HepG2 (cell line): ENCODE data around the gene CAPS. TPM values are rescaled to one million over a fixed set of nuclear protein-coding genes. Genes with fewer than 3 reads are reported as not detected.

Experiments
- ATF7 ChIP-seq, 2 experiments: fragments of 450-650 bp in 1 of 2; sonication (generic) in 1 of 2; formaldehyde crosslinking in 1 of 2; IDR thresholded peaks; 2 replicates each; pipeline versions ENCODE4 v1.4.0 to v1.6.1; 2016 to 2020; ENCODE audit warnings: antibody characterized with exemption in 1 of 2, mild to moderate bottlenecking in 1 of 2, missing genetic modification reagents in 1 of 2
- CENPT ChIP-seq: sonication (generic); formaldehyde crosslinking; IDR thresholded peaks from 2 replicates; pipeline ENCODE4 v1.8.0; 2022; ENCODE audit warnings: low read depth, mild to moderate bottlenecking, moderate library complexity, missing genetic modification reagents
- EZH2 ChIP-seq: conservative IDR thresholded peaks from 2 replicates; pipeline ENCODE4 v1.6.1; 2012; ENCODE audit warnings: mild to moderate bottlenecking, low read depth, low read length, moderate library complexity
- FOXC1 ChIP-seq: sonication (generic); formaldehyde crosslinking; IDR thresholded peaks from 2 replicates; pipeline ENCODE4 v1.8.0; 2022; ENCODE audit warnings: mild to moderate bottlenecking, missing genetic modification reagents, borderline replicate concordance
- MEIS1 ChIP-seq: sonication (generic); formaldehyde crosslinking; IDR thresholded peaks from 2 replicates; pipeline ENCODE4 v1.9.0; 2021; ENCODE audit warnings: mild to moderate bottlenecking, missing genetic modification reagents, moderate library complexity, borderline replicate concordance
- PAWR ChIP-seq: sonication (generic); formaldehyde crosslinking; IDR thresholded peaks from 2 replicates; pipeline ENCODE4 v1.4.0; 2020; ENCODE audit warnings: missing genetic modification reagents, mild to moderate bottlenecking, borderline replicate concordance
- PCBP1 ChIP-seq: fragments of 200-400 bp; formaldehyde crosslinking; IDR thresholded peaks from 2 replicates; pipeline ENCODE4 v1.6.1; 2017; ENCODE audit warnings: mild to moderate bottlenecking, low read depth, low read length, borderline replicate concordance
- POLR2G ChIP-seq: fragments of 200-400 bp; formaldehyde crosslinking; IDR thresholded peaks from 2 replicates; pipeline ENCODE4 v1.6.1; 2018; ENCODE audit warnings: mild to moderate bottlenecking, low read depth, low read length, moderate library complexity
- RBM22 ChIP-seq: fragments of 200-400 bp; formaldehyde crosslinking; optimal IDR thresholded peaks from 2 replicates; pipeline ENCODE3; 2017; ENCODE audit warnings: mild to moderate bottlenecking, low read length, moderate library complexity
- RBM39 ChIP-seq: fragments of 200-400 bp; formaldehyde crosslinking; IDR thresholded peaks from one replicate; pipeline ENCODE4 v1.6.1; 2018; ENCODE audit warnings: antibody characterized with exemption, mild to moderate bottlenecking, low read depth, low read length; ENCODE audit not compliant: poor library complexity, severe bottlenecking
- SATB2 ChIP-seq: sonication (generic); formaldehyde crosslinking; IDR thresholded peaks from 2 replicates; pipeline ENCODE4 v1.5.0; 2020; ENCODE audit warnings: missing genetic modification reagents
- SMYD3 ChIP-seq: sonication (generic); formaldehyde crosslinking; IDR thresholded peaks from 2 replicates; pipeline ENCODE4 v1.8.1; 2023; ENCODE audit warnings: mild to moderate bottlenecking, missing genetic modification reagents
- TAF1 ChIP-seq: sonication (generic); formaldehyde crosslinking; IDR thresholded peaks from 2 replicates; pipeline ENCODE4 v1.4.0; 2020; ENCODE audit warnings: missing genetic modification reagents
- ZKSCAN5 ChIP-seq: sonication (generic); formaldehyde crosslinking; IDR thresholded peaks from 2 replicates; pipeline ENCODE4 v1.5.1; 2020; ENCODE audit warnings: mild to moderate bottlenecking, missing genetic modification reagents
- ZNF160 ChIP-seq: sonication (generic); formaldehyde crosslinking; IDR thresholded peaks from 2 replicates; pipeline ENCODE4 v1.8.0; 2022; ENCODE audit warnings: mild to moderate bottlenecking, inconsistent platforms, missing genetic modification reagents
- ZNF552 ChIP-seq: sonication (generic); formaldehyde crosslinking; IDR thresholded peaks from 2 replicates; pipeline ENCODE4 v1.9.0; 2022; ENCODE audit warnings: missing genetic modification reagents, mild to moderate bottlenecking, borderline replicate concordance
- ZNF615 ChIP-seq: sonication (generic); formaldehyde crosslinking; IDR thresholded peaks from 2 replicates; pipeline ENCODE4 v1.5.0; 2020; ENCODE audit warnings: mild to moderate bottlenecking, missing genetic modification reagents, borderline replicate concordance
- polyA plus RNA-seq, 8 experiments: library from polyadenylated mRNA; depleted of rRNA in 3 of 8; stranded (reverse) in 7 of 8; unstranded in 1 of 8; fragments of >200 nt; fragmentation: Illumina TruSeq in 4 of 8; extraction: Trizol in 4 of 8; gene quantifications; 2 replicates each; pipeline versions ENCODE4 v1.2.1 to v1.2.3, GENCODE V29; 2011 to 2016; ENCODE audit warnings: low read depth in 4 of 8, missing spikeins in 1 of 8, mixed read lengths in 1 of 8; ENCODE audit not compliant: insufficient read depth in 1 of 8
- total RNA-seq, 5 experiments: library from RNA; depleted of rRNA; stranded (reverse); fragments of >200 nt; fragmentation: Illumina TruSeq; extraction: Trizol; gene quantifications; 2 replicates each; pipeline ENCODE4 v1.2.3, GENCODE V29; 2016; ENCODE audit warnings: low read depth in 1 of 5
- TF ChIP-seq, protein P1 (sequence below): sonication (generic); formaldehyde crosslinking; IDR thresholded peaks from 2 replicates; pipeline ENCODE4 v1.5.1; 2020; ENCODE audit warnings: missing genetic modification reagents, mild to moderate bottlenecking, borderline replicate concordance
- TF ChIP-seq, protein P2 (sequence below): sonication (generic); formaldehyde crosslinking; IDR thresholded peaks from 2 replicates; pipeline ENCODE4 v1.5.0; 2020; ENCODE audit warnings: mild to moderate bottlenecking, missing genetic modification reagents, borderline replicate concordance

Gene CAPS
- total and polyA plus RNA-seq, 2 of the 13 experiments (the other 11 are each of a cell fraction or from before 2014, with no cell fraction given) = 3.1 TPM

DNA sequence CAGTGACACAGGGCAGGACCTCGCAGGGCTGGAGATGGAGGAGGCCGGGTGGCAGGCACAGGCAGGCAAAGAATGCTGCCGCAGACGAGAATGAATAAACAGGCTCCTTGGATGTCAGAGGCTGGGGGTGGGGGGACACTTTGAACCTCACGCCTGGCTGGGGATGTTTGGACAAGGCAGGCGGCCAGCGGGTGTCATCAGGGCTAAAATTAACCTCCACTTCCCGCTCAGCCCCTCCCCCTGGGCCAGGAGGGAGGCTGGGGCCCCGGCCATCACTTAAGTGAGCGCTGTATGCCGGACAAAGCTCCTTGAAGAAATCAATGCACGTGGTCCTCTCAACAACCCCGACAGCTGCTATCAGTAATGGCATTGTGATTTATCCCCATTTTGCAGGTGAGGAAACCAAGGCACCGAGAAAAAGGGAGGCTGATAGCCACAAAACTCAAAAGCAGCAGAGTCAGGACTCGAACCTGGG is 33.4 kb upstream of the CAPS start (continued):
- TF ChIP-seq, protein P1, sequence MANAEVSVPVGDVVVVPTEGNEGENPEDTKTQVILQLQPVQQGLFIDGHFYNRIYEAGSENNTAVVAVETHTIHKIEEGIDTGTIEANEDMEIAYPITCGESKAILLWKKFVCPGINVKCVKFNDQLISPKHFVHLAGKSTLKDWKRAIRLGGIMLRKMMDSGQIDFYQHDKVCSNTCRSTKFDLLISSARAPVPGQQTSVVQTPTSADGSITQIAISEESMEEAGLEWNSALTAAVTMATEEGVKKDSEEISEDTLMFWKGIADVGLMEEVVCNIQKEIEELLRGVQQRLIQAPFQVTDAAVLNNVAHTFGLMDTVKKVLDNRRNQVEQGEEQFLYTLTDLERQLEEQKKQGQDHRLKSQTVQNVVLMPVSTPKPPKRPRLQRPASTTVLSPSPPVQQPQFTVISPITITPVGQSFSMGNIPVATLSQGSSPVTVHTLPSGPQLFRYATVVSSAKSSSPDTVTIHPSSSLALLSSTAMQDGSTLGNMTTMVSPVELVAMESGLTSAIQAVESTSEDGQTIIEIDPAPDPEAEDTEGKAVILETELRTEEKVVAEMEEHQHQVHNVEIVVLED (CRISPR knock-in tag) = no peak
- TF ChIP-seq FOXC1 (0 out of 2 replicates have a peak, but pooled peaks have one; percentile 37), ZKSCAN5 (no peak), ZNF615 (no peak), SMYD3 (CRISPR knock-in tag) (peak; percentile 48; the same call in 1 of the 2 replicates), RBM22 (no peak), ZNF552 (CRISPR knock-in tag) (peak; percentile 70), PCBP1 (0 out of 2 replicates have a peak, but pooled peaks have one; percentile 41), POLR2G (peak; percentile 33; the same call in 1 of the 2 replicates), SATB2 (CRISPR knock-in tag) (no peak), ATF7 (IDR thresholded peaks at IDR 0.05) (no peak), ATF7 (CRISPR knock-in tag; IDR thresholded peaks at IDR 0.05) (no peak; the same call in 1 of the 2 replicates), RBM39 (peak; percentile 67), EZH2 (no peak), PAWR (CRISPR knock-in tag) (no peak), TAF1 (CRISPR knock-in tag) (no peak), CENPT (no peak), ZNF160 (CRISPR knock-in tag) (no peak), MEIS1 (CRISPR knock-in tag) (no peak; the same call in 1 of the 2 replicates)
- TF ChIP-seq, protein P2, sequence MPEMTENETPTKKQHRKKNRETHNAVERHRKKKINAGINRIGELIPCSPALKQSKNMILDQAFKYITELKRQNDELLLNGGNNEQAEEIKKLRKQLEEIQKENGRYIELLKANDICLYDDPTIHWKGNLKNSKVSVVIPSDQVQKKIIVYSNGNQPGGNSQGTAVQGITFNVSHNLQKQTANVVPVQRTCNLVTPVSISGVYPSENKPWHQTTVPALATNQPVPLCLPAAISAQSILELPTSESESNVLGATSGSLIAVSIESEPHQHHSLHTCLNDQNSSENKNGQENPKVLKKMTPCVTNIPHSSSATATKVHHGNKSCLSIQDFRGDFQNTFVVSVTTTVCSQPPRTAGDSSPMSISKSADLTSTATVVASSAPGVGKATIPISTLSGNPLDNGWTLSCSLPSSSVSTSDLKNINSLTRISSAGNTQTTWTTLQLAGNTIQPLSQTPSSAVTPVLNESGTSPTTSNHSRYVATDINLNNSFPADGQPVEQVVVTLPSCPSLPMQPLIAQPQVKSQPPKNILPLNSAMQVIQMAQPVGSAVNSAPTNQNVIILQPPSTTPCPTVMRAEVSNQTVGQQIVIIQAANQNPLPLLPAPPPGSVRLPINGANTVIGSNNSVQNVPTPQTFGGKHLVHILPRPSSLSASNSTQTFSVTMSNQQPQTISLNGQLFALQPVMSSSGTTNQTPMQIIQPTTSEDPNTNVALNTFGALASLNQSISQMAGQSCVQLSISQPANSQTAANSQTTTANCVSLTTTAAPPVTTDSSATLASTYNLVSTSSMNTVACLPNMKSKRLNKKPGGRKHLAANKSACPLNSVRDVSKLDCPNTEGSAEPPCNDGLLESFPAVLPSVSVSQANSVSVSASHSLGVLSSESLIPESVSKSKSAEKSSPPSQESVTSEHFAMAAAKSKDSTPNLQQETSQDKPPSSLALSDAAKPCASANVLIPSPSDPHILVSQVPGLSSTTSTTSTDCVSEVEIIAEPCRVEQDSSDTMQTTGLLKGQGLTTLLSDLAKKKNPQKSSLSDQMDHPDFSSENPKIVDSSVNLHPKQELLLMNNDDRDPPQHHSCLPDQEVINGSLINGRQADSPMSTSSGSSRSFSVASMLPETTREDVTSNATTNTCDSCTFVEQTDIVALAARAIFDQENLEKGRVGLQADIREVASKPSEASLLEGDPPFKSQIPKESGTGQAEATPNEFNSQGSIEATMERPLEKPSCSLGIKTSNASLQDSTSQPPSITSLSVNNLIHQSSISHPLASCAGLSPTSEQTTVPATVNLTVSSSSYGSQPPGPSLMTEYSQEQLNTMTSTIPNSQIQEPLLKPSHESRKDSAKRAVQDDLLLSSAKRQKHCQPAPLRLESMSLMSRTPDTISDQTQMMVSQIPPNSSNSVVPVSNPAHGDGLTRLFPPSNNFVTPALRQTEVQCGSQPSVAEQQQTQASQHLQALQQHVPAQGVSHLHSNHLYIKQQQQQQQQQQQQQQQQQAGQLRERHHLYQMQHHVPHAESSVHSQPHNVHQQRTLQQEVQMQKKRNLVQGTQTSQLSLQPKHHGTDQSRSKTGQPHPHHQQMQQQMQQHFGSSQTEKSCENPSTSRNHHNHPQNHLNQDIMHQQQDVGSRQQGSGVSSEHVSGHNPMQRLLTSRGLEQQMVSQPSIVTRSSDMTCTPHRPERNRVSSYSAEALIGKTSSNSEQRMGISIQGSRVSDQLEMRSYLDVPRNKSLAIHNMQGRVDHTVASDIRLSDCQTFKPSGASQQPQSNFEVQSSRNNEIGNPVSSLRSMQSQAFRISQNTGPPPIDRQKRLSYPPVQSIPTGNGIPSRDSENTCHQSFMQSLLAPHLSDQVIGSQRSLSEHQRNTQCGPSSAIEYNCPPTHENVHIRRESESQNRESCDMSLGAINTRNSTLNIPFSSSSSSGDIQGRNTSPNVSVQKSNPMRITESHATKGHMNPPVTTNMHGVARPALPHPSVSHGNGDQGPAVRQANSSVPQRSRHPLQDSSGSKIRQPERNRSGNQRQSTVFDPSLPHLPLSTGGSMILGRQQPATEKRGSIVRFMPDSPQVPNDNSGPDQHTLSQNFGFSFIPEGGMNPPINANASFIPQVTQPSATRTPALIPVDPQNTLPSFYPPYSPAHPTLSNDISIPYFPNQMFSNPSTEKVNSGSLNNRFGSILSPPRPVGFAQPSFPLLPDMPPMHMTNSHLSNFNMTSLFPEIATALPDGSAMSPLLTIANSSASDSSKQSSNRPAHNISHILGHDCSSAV (CRISPR knock-in tag) = peak; percentile 77; the same call in 1 of the 2 replicates
